Endothelial cell of umbilical vein (primary cell): ENCODE measurements around the gene CNTN1. TPM values are rescaled to one million over a fixed set of nuclear protein-coding genes. Genes with fewer than 3 reads are reported as not detected.

Experiments
- BruUV-seq: library from RNA; stranded (reverse); fragments of 400-500 nt; replicated peaks from 2 replicates; lab custom pipeline; 2021; lab: Mats Ljungman, UMichigan
- CTCF ChIA-PET: fragments of 300-600, 350-600 bp; sonication (Branson Sonifier 250); formaldehyde crosslinking; loops from one replicate; lab custom pipeline; 2021; ENCODE audit warnings: antibody characterized with exemption, inconsistent platforms; lab: Charles Lee
- POLR2A ChIA-PET: fragments of 300-600, 350-600 bp; sonication (Branson Sonifier 250); formaldehyde crosslinking; loops from one replicate; lab custom pipeline; 2021; ENCODE audit warnings: antibody characterized with exemption, inconsistent platforms; lab: Charles Lee
- DNase-seq: peaks from one replicate; pipeline ENCODE4 v3.0.0-alpha.2; 2011; ENCODE audit warnings: low read depth, low spot score
- FAIRE-seq: peaks from 2 replicates; lab custom pipeline; 2011; peaks lifted over from hg19 to GRCh38; lab: Jason Lieb, UNC
- H2AFZ ChIP-seq: 2 replicates; pipeline ENCODE4 v1.6.0; 2012; ENCODE audit warnings: low read depth, low read length, control low read depth, inconsistent platforms
- H3K27ac ChIP-seq: 2 replicates; pipeline ENCODE4 v1.5.1; 2011; ENCODE audit warnings: low read depth, mild to moderate bottlenecking, control low read depth, low read length, moderate library complexity; ENCODE audit not compliant: insufficient read depth
- H3K27me3 ChIP-seq, 2 experiments: 2 replicates each; pipeline versions ENCODE4 v1.6.0 to v1.6.1; 2011; ENCODE audit warnings: low read length in 2 of 2, mixed read lengths in 1 of 2; ENCODE audit not compliant: control insufficient read depth in 2 of 2, insufficient read depth in 2 of 2
- H3K36me3 ChIP-seq, 2 experiments: 2 replicates in 1 of 2; 3 replicates in 1 of 2; pipeline ENCODE4 v1.5.1; 2011; ENCODE audit warnings: low read length in 2 of 2, mild to moderate bottlenecking in 1 of 2, moderate library complexity in 1 of 2; ENCODE audit not compliant: control insufficient read depth in 2 of 2, insufficient read depth in 2 of 2; ENCODE audit errors: extremely low read depth in 1 of 2
- H3K4me1 ChIP-seq: 3 replicates; pipeline ENCODE4 v1.5.1; 2011; ENCODE audit warnings: mild to moderate bottlenecking, low read length; ENCODE audit not compliant: control insufficient read depth, insufficient read depth; ENCODE audit errors: extremely low read depth
- H3K4me2 ChIP-seq: 2 replicates; pipeline ENCODE4 v1.6.1; 2011; ENCODE audit warnings: low read length, control low read depth, mixed read lengths; ENCODE audit not compliant: insufficient read depth
- H3K4me3 ChIP-seq, 3 experiments: fragments of 200-600 bp in 1 of 3; sonication (generic), shearing (Covaris generic) in 1 of 3; replicated peaks in 1 of 3; 2 replicates each; pipeline ENCODE4 v1.5.1; 2011 to 2016; ENCODE audit warnings: control low read depth in 3 of 3, low read length in 3 of 3, mild to moderate bottlenecking in 2 of 3, inconsistent platforms in 1 of 3, low read depth in 1 of 3, moderate library complexity in 1 of 3; ENCODE audit not compliant: insufficient read depth in 1 of 3
- H3K79me2 ChIP-seq: 2 replicates; pipeline ENCODE4 v1.6.0; 2012; ENCODE audit warnings: low read length, inconsistent platforms; ENCODE audit not compliant: control insufficient read depth, insufficient read depth
- H3K9ac ChIP-seq: replicated peaks from 2 replicates; pipeline ENCODE3; 2011; ENCODE audit warnings: low read length, control low read depth; ENCODE audit not compliant: insufficient read depth; ENCODE audit errors: extremely low read depth
- H3K9me1 ChIP-seq: replicated peaks from 3 replicates; pipeline ENCODE4 v1.6.0; 2011; ENCODE audit warnings: mild to moderate bottlenecking, low read length; ENCODE audit not compliant: control insufficient read depth, insufficient read depth; ENCODE audit errors: extremely low read depth
- H3K9me3 ChIP-seq: replicated peaks from 2 replicates; pipeline ENCODE4 v1.5.1; 2012; ENCODE audit warnings: low read length, inconsistent platforms; ENCODE audit not compliant: control insufficient read depth, insufficient read depth
- H4K20me1 ChIP-seq: replicated peaks from 2 replicates; pipeline ENCODE3; 2011; ENCODE audit warnings: mild to moderate bottlenecking, low read length; ENCODE audit not compliant: control insufficient read depth, insufficient read depth; ENCODE audit errors: extremely low read depth
- CTCF ChIP-seq, 2 donors: IDR thresholded peaks; 1 replicate in 1 of 2; 2 replicates in 1 of 2; pipeline ENCODE4 v1.5.1; 2011; ENCODE audit warnings: low read length in 2 of 2, mild to moderate bottlenecking in 2 of 2, moderate library complexity in 2 of 2, control low read depth in 1 of 2, inconsistent platforms in 1 of 2, low read depth in 1 of 2; ENCODE audit not compliant: insufficient read depth in 1 of 2; ENCODE audit errors: extremely low read depth in 1 of 2
- EZH2 ChIP-seq: IDR thresholded peaks from 2 replicates; pipeline ENCODE4 v1.6.1; 2012; ENCODE audit warnings: borderline replicate concordance, low read depth, mild to moderate bottlenecking, moderate library complexity, low read length, inconsistent platforms; ENCODE audit not compliant: severe bottlenecking
- FOS ChIP-seq: IDR thresholded peaks from 2 replicates; pipeline ENCODE4 v1.6.1; 2011; ENCODE audit warnings: mild to moderate bottlenecking, low read length, moderate library complexity, borderline replicate concordance; ENCODE audit not compliant: insufficient read depth
- GATA2 ChIP-seq: IDR thresholded peaks from 2 replicates; pipeline ENCODE4 v1.7.0; 2011; ENCODE audit warnings: low read depth, mild to moderate bottlenecking, moderate library complexity, mixed read lengths, low read length; ENCODE audit not compliant: insufficient read length, insufficient read depth
- JUN ChIP-seq: IDR thresholded peaks from 2 replicates; pipeline ENCODE4 v1.6.1; 2011; ENCODE audit warnings: borderline replicate concordance, low read depth; ENCODE audit not compliant: insufficient read length, insufficient read depth
- MAX ChIP-seq: IDR thresholded peaks from 2 replicates; pipeline ENCODE4 v1.6.1; 2011; ENCODE audit not compliant: insufficient read depth, insufficient read length
- MYC ChIP-seq: IDR thresholded peaks from one replicate; pipeline ENCODE4 v1.6.1; 2011; ENCODE audit warnings: mild to moderate bottlenecking, low read depth, low read length
- POLR2A ChIP-seq: IDR thresholded peaks from 2 replicates; pipeline ENCODE4 v1.6.1; 2012; ENCODE audit warnings: low read depth, mild to moderate bottlenecking, control low read depth, low read length
- POLR2AphosphoS5 ChIP-seq: IDR thresholded peaks from 2 replicates; pipeline ENCODE4 v1.6.1; 2012; ENCODE audit warnings: low read depth, mild to moderate bottlenecking, control low read depth, low read length, moderate library complexity; ENCODE audit not compliant: insufficient read depth
- dilution Hi-C: fragments of 300-500 bp; cut with MboI; formaldehyde crosslinking; loops from one replicate; pipeline ENCODE4 v1.15.0; 2019; ENCODE audit warnings: low sequenced_read_pairs; ENCODE audit not compliant: extremely low pct_ligation_motif_present
- intact Hi-C: fragments of 100-400 bp; cut with micrococcal nuclease; formaldehyde crosslinking; loops from one replicate; pipeline ENCODE4 v1.10.0; 2022
- polyA plus RNA-seq, 4 experiments: library from polyadenylated mRNA; depleted of rRNA in 3 of 4; stranded (reverse) in 3 of 4; unstranded in 1 of 4; fragments of >200 nt; gene quantifications; 2 replicates each; pipeline versions ENCODE4 v1.2.1 to v1.2.3, GENCODE V29; 2011 to 2012; ENCODE audit warnings: missing spikeins in 1 of 4
- total RNA-seq: library from RNA; stranded (reverse); gene quantifications from 2 replicates; pipeline ENCODE4 v1.2.3, GENCODE V29; 2021

Gene CNTN1
- total and polyA plus RNA-seq, 2 donors (not counting 3 experiments of a cell fraction or from before 2014, with no cell fraction given) = 0.07 TPM; not detected in 1

GRCh38 chr12:41120211-41120610 is 428.0 kb downstream of the CNTN1 start:
- intact Hi-C loops = no loop called here
- no peaks in the 10 kb centered on the region for H3K4me1 ChIP-seq
- H4K20me1 ChIP-seq = no peaks in the 10 kb centered on the region
- H3K4me3 ChIP-seq = no peak overlapping the region
- no peak overlapping the region for H3K9ac ChIP-seq
- dilution Hi-C loops = no loop called here
- no peaks in the 10 kb centered on the region for H3K27me3 ChIP-seq
- H3K9me3 ChIP-seq = no peaks in the 10 kb centered on the region
- H3K36me3 ChIP-seq = no peaks in the 10 kb centered on the region
- H2AFZ ChIP-seq = no peak overlapping the region
- H3K4me2 ChIP-seq = no peak overlapping the region
- H3K79me2 ChIP-seq = no peaks in the 10 kb centered on the region
- TF ChIP-seq EZH2 (no peak), GATA2 (no peak), JUN (no peak), POLR2A (no peak), CTCF (IDR thresholded peaks at IDR 0.05; ENCODE audit: extremely low read depth in 1 of 2, insufficient read depth in 1 of 2, low read depth in 1 of 2, low read length in 2 of 2) (no peak), MYC (no peak), FOS (no peak), MAX (no peak), POLR2AphosphoS5 (no peak)
- DNase-seq (no peak), FAIRE-seq (no peak)
- ChIA-PET CTCF (interaction anchor here (1.6 kb wide), 1 partner anchor 48 kb away, joined by 3 read pairs; no protein-coding TSS in a partner anchor), POLR2A (no interaction called here)
- no peak overlapping the region for H3K27ac ChIP-seq
- no peaks in the 10 kb centered on the region for H3K9me1 ChIP-seq
- BruUV-seq = no TSS peak
